Measurements from ENCODE around the gene MMP12.
"Not testable (repeated sequence)": the region's sequence is repeated elsewhere in the genome, so short reads cannot be mapped to it uniquely, and the experiment has no call there.

The MMP12 gene

GRCh38 chr11:102874852-102875251 lies at the start of gene MMP12:
MMP12 (minus strand) TSS chr11:102874982; CDS start chr11:102874937, 45 bp downstream.
- no peak for DNase-seq (ENCODE audit: low read depth in 2 of 2)

- no peak for DNase-seq (ENCODE audit: low read depth in 2 of 2)
Measured at GRCh38 chr11:102921587-102922220, 46.9 kb upstream of the MMP12 start.

DNA sequence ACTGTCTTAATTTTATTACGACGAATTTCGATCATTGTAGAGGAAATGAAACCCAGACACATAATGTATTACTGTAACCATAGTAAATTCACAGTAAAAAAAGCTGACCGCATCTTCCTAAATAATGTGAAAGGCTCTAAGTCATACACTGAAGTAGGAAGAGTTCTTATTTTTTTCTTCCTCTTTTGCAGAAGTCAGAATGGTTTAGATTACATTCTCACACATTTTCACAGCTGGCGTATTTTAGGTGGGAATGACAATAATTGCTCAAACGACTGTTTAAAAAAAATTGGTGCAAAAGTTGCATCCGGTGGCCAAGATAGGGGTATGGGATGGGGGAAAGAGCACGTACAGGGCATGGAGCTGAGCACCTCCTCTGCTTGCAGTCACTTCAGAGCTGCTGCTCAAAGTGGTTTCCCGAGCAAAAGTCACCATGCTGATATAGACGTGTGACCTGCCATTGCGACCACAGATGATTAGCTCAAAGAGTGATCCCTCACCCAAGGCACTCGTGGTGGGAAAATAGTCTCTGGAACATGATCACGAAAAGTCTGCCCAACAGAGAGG lies 45.4 kb upstream of the MMP12 start:
- no peak for DNase-seq (ENCODE audit: low read depth in 2 of 2)

DNA sequence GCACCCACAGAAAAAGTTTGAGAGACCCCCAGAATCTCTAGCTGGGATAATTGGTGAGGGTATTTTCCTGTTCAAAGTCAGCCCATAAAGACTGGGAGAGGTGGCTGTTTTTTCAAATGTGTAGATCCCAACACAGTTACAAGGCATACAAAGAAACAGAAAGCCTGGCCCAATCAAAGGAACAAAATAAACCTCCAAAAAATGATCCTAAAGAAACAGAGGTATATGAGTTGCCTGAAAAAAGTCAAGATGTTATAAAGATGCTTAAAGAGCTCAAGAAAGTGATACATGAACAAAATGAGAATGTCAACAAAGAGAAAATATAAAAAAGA lies 40.2 kb upstream of the MMP12 start:
- DNase-seq (ENCODE audit: low read depth in 2 of 2), result no peak

- DNase-seq (ENCODE audit: low read depth in 2 of 2), result no peak
Measured at GRCh38 chr11:102914238-102915043, 39.7 kb upstream of the MMP12 start.

- no peak for DNase-seq (ENCODE audit: low read depth in 2 of 2)
Measured at GRCh38 chr11:102912482-102912830, 37.7 kb upstream of the MMP12 start.

DNA sequence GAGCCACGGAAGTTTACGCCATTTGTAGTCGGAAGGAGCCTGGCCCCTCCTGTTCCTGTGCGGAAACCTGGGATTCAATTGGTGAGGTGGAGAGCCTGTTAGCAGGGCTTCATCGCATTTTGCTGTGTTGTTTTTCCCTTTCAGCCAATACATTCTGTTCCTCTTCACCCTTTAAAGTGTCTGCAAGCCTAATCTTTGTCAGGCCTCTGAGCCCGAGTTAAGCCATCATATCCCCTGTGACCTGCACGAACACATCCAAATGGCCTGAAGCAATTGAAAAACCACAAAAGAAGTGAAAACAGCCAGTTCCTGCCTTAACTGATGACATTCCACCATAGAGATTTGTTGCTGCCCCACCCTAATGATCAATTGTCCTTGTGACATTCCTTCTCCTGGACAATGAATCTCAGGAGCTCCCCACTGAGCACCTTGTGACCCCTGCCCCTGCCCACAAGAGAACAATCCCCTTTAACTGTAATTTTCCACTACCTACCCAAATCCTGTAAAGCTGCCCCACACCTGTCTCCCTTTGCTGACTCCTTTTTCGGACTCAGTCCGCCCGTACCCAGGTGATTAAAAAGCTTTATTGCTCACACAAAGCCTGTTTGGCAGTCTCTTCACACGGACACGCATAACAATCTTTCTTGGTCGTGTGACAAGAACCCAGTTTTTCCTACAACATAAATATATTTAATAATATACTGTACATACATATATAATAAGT lies 37.1 kb upstream of the MMP12 start:
- no peak for DNase-seq (ENCODE audit: low read depth in 2 of 2)

DNA sequence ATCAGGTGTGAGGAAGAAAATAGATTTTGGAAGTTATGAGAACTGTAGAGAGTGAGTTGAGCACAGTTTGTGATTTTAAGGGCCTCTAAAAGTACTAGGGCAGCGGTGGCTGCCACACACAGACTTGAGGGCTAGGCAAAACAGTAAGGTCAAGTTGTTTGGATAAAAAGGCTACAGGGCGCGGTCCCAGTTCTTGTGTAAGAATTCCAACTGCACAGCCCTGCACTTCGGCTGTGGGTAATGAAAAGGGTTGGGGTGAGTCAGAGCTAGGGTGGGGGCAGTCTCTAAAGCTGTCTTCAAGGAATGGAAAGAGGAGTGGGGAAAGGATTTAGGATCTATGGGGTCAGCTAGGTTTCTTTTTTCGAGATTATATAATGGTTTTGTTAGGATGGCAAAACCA lies 31.1 kb upstream of the MMP12 start:
- not testable (repeated sequence) for DNase-seq (ENCODE audit: low read depth in 2 of 2)

DNA sequence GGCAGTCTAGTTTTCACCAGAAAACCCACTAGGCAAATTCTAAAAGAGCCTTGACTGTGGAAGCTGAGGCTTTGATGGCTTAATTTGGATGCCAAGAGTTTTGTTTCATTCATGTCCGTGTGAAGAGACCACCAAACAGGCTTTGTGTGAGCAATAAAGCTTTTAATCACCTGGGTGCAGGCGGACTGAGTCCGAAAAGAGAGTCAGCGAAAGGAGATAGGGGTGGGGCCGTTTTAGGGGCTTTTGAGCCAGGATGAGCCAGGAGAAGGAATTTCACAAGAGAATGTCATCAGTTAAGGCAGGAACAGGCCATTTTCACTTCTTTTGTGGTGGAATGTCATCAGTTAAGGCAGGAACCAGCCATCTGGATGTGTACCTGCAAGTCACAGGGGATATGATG lies 29.1 kb upstream of the MMP12 start:
- not testable (repeated sequence) for DNase-seq (ENCODE audit: low read depth in 2 of 2)

DNA sequence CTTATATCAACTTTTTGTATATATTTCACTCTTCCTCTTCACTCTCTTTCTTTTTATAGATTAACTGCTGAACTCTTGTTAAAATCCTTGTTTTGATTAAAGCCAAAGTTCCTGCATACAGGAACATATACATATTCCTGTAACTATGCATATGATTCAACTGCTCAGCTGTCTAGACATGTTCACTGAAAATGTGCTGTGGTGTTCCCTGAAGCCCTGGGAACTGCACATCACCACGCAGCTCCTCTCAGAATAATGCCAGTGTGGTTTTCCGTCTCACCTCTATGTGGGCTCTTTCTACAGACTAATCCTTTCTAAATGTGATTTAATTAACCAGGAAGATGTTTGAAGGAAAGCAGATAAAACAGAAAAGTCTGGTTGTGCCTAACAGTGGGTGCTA lies 25.6 kb upstream of the MMP12 start:
- DNase-seq (ENCODE audit: low read depth in 2 of 2), result no peak

DNA sequence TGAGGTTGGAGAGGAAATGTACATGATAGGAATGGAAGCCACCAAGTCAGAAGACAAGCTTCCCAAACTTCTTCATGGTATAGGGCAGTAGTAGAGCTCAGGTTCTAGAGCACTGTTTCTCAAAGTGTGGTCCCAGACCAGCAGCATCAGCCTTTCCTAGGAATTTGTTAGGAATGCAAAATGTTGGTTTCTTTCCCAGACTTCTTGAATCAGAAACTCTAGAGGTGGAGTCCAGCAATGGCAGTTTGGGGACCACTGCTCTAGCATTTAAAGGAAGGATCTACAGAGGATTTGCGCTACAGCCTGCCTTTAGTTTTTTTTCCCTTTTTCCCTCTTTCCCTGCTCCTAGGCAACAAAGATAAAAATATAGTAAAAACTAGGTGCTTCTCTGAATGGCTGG lies 17.0 kb upstream of the MMP12 start:
- no peak for DNase-seq (ENCODE audit: low read depth in 2 of 2)

GRCh38 chr11:102886999-102887398 lies 12.2 kb upstream of the MMP12 start:
- DNase-seq (ENCODE audit: low read depth in 2 of 2), result no peak

DNA sequence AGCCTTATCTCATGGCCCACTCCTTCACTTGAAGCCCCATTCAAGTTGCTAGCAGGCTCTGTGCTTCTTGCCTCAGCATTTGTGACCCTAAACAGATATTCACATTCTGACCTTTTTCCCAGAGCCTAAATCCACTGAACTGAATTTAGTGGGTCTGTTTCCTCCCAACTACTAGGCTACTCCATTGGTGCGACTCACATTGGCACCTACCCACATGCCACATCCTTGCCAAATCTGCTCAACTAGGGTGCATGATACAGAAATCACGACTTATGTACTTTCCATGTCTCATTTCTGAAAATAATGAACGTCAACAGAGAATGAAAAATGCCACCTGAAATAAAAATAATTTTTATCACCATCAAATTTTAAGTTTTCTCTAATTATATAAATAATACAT lies 8.4 kb upstream of the MMP12 start:
- DNase-seq (ENCODE audit: low read depth in 2 of 2), result no peak

DNA sequence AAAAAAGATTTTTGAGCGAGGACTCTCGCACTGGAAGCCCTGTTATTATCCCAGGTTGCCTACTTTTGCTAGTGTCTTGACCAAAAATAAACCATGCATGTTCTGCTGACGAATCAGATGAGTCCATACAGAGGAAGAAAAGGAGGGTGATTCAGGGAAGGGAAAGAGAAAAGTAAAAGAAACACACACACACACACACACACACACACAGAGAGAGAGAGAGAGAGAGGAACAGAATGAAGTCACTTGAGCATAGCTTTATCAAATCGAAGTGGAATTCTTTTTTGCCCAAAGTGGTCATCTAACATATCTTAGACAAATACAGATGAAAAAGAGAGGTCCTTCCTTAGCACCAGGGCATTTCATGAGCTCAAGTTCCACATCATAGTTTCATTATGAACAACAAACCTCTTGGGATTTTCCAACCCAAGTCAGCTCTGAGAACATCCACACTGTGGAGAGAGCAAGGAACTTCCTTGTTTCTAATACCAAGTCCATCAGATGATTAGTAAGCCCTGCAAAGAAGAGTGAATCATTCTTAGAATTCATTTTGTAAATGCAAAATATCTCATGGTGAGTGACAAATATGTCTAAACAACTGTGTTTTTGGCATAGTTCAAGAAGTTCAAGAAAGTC lies 7.7 kb upstream of the MMP12 start:
- no peak for DNase-seq (ENCODE audit: low read depth in 2 of 2)

- DNase-seq (ENCODE audit: low read depth in 2 of 2), result no peak
Measured at GRCh38 chr11:102879801-102880200, 5.0 kb upstream of the MMP12 start.

- DNase-seq (ENCODE audit: low read depth in 2 of 2), result no peak
Measured at GRCh38 chr11:102878595-102878994, 3.8 kb upstream of the MMP12 start.

DNA sequence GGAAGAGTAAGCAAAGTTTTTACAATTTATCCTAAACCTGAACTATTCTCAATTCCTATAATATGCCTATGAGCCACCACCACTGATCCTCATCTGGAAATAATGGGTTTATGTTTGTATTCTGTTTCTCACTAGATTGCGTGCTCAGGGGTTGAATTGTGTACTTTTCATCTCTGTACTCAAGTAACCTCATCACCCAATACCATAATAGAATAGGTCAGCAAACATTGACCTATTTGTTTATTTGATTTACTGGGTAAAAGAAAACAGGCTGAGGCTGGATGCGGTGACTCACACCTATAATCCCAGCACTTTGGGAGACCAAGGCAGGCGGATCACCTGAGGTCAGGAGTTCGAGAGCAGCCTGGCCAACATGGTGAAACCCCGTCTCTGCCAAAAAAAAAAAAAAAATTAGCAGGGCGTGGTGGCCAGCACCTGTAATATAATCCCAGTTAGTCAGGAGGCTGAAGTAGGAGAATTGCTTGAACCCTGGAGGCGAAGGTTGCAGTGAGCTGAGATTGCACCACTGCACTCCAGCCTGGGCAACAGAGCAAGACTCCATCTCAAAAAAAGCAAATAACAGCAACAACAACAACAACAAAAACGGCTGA lies 5.3 kb downstream of the MMP12 start:
- DNase-seq (ENCODE audit: low read depth in 2 of 2), result not testable (repeated sequence)

DNA sequence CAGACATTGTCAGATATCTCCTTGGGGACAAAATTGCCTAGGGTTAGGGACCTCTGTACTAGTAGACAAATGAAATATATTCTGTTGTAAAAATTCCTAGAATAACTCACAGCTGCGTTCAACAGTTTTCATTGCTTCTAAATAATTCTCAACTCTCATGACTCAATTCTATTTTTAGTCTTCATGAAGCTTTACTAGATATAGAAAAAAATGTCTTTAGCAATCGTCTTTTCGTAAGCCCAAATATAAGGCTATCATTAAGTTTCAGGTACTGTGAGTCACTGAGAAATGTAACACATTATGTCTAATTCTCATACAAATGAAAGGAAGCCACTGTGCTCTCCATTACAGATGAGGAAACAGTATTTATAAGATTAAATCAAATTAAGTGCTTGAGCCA lies 6.4 kb downstream of the MMP12 start:
- DNase-seq (ENCODE audit: low read depth in 2 of 2), result no peak

GRCh38 chr11:102864724-102865123 lies 10.1 kb downstream of the MMP12 start:
- no peak for DNase-seq (ENCODE audit: low read depth in 2 of 2)

GRCh38 chr11:102853956-102854355 lies 20.8 kb downstream of the MMP12 start:
- DNase-seq (ENCODE audit: low read depth in 2 of 2), result no peak

- DNase-seq (ENCODE audit: low read depth in 2 of 2), result no peak
Measured at GRCh38 chr11:102853055-102853454, 21.7 kb downstream of the MMP12 start.
